K562 (cell line): Measurements from ENCODE around the gene GNG11. TPM values are rescaled to one million over a fixed set of nuclear protein-coding genes. Genes with fewer than 3 reads are reported as not detected.

Experiments used
- ATAC-seq: fragments of 200-7000 bp; cut with Tn5 transposase; 3 replicates; pipeline ENCODE4 v1.9.1; 2020; ENCODE audit warnings: moderate library complexity
- BruUV-seq: library from RNA; stranded (reverse); fragments of 400-500 nt; replicated peaks from 2 replicates; lab custom pipeline; 2021; lab: Mats Ljungman, UMichigan
- CTCF ChIA-PET: fragments of 300-600 bp; formaldehyde crosslinking; extraction: SDS; loops from one replicate; lab custom pipeline; 2021; ENCODE audit warnings: low intra/inter-chr PET ratio; lab: Yijun Ruan, JAX
- POLR2A ChIA-PET: fragments of 300-600, 350-650 bp; sonication (Branson Sonifier 250); formaldehyde crosslinking; extraction: SDS; loops from one replicate; lab custom pipeline; 2021; ENCODE audit warnings: antibody characterized with exemption, inconsistent platforms; lab: Yijun Ruan, JAX
- DNase-seq, 4 experiments: peaks; one replicate each; pipeline versions ENCODE4 v3.0.0 to v3.0.0-alpha.2; 2011 to 2018; ENCODE audit warnings: low spot score in 3 of 4, mixed read lengths in 3 of 4; ENCODE audit errors: extremely low read depth in 1 of 4
- FAIRE-seq: peaks from 2 replicates; lab custom pipeline; 2011; peaks lifted over from hg19 to GRCh38; lab: Jason Lieb, UNC
- H2AFZ ChIP-seq: 2 replicates; pipeline ENCODE4 v1.6.0; 2011; ENCODE audit warnings: low read depth, low read length, control low read depth, inconsistent platforms
- H3K27ac ChIP-seq: fragments of 200-600 bp; 3 replicates; pipeline ENCODE4 v1.8.0; 2011; ENCODE audit warnings: low read depth, mild to moderate bottlenecking, control low read depth, inconsistent platforms, low read length, moderate library complexity, mixed read lengths; ENCODE audit errors: extremely low read depth
- H3K27me3 ChIP-seq, 2 experiments: fragments of 300-600 bp in 1 of 2; 2 replicates in 1 of 2; 3 replicates in 1 of 2; pipeline versions ENCODE4 v1.6.0 to v1.8.0; 2011; ENCODE audit warnings: inconsistent platforms in 2 of 2, low read length in 2 of 2, mild to moderate bottlenecking in 1 of 2, mixed read lengths in 1 of 2, moderate library complexity in 1 of 2; ENCODE audit not compliant: control insufficient read depth in 2 of 2, insufficient read depth in 2 of 2
- H3K36me3 ChIP-seq: fragments of 300-600 bp; 3 replicates; pipeline ENCODE4 v1.8.0; 2011; ENCODE audit warnings: mild to moderate bottlenecking, low read length, inconsistent platforms; ENCODE audit not compliant: control insufficient read depth, insufficient read depth
- H3K4me1 ChIP-seq, 2 experiments: fragments of 200-600 bp in 1 of 2; replicated peaks in 1 of 2; 2 replicates in 1 of 2; 3 replicates in 1 of 2; pipeline versions ENCODE4 v1.5.1 to v1.8.0; 2011; ENCODE audit warnings: inconsistent platforms in 2 of 2, low read length in 2 of 2, mild to moderate bottlenecking in 1 of 2, mixed read lengths in 1 of 2, moderate library complexity in 1 of 2; ENCODE audit not compliant: control insufficient read depth in 2 of 2, insufficient read depth in 2 of 2
- H3K4me2 ChIP-seq: 2 replicates; pipeline ENCODE4 v1.6.1; 2011; ENCODE audit warnings: low read length, control low read depth, inconsistent platforms, mixed read lengths; ENCODE audit not compliant: insufficient read depth
- H3K4me3 ChIP-seq: fragments of 200-600 bp; sonication (generic), shearing (Covaris generic); 2 replicates; pipeline ENCODE4 v1.5.1; 2016; ENCODE audit warnings: control low read depth, inconsistent platforms
- H3K79me2 ChIP-seq: fragments of 200-600 bp; 3 replicates; pipeline ENCODE4 v1.8.0; 2011; ENCODE audit warnings: low read length, inconsistent platforms; ENCODE audit not compliant: control insufficient read depth, insufficient read depth
- H3K9ac ChIP-seq, 2 experiments: 2 replicates each; pipeline versions ENCODE4 v1.6.0 to v1.6.1; 2011; ENCODE audit warnings: low read depth in 2 of 2, low read length in 2 of 2, control low read depth in 1 of 2, inconsistent platforms in 1 of 2, mild to moderate bottlenecking in 1 of 2, mixed read lengths in 1 of 2; ENCODE audit not compliant: insufficient read depth in 1 of 2
- H3K9me1 ChIP-seq: one replicate; pipeline ENCODE4 v1.6.0; 2011; ENCODE audit warnings: inconsistent platforms, mild to moderate bottlenecking, low read length, moderate library complexity; ENCODE audit not compliant: control insufficient read depth, insufficient read depth
- H3K9me3 ChIP-seq: replicated peaks from 2 replicates; pipeline ENCODE4 v1.5.1; 2011; ENCODE audit warnings: low read depth, low read length, inconsistent platforms; ENCODE audit not compliant: control insufficient read depth, insufficient read depth
- H4K20me1 ChIP-seq: replicated peaks from 2 replicates; pipeline ENCODE4 v1.6.1; 2011; ENCODE audit warnings: low read length, inconsistent platforms, mixed read lengths; ENCODE audit not compliant: control insufficient read depth, insufficient read depth
- ARID3A ChIP-seq: IDR thresholded peaks from 2 replicates; pipeline ENCODE4 v1.6.1; 2012; ENCODE audit warnings: low read depth, low read length, improper control_type of control experiment, borderline replicate concordance
- ATF1 ChIP-seq, 2 experiments: fragments of 450-650 bp in 1 of 2; IDR thresholded peaks; 2 replicates each; pipeline ENCODE4 v1.6.1; 2016; ENCODE audit warnings: missing compliant biosample characterization in 1 of 2, missing genetic modification characterization in 1 of 2
- CBX1 ChIP-seq: sonication (generic); IDR thresholded peaks from 2 replicates; pipeline ENCODE4 v1.6.1; 2016; ENCODE audit warnings: antibody characterized with exemption, low read depth, mild to moderate bottlenecking
- ETV5 ChIP-seq: sonication (generic); formaldehyde crosslinking; IDR thresholded peaks from 2 replicates; pipeline ENCODE4 v1.4.0; 2020; ENCODE audit warnings: low read depth, mild to moderate bottlenecking, missing genetic modification reagents
- GTF3C2 ChIP-seq: IDR thresholded peaks from 3 replicates; pipeline ENCODE4 v1.6.1; 2011; ENCODE audit warnings: borderline replicate concordance, mild to moderate bottlenecking, moderate library complexity; ENCODE audit not compliant: insufficient read length; ENCODE audit errors: extremely low read depth
- HNRNPH1 ChIP-seq: fragments of 200-400 bp; formaldehyde crosslinking; optimal IDR thresholded peaks from 2 replicates; pipeline ENCODE3; 2017; ENCODE audit warnings: low read depth, mild to moderate bottlenecking, low read length, moderate library complexity
- KLF16 ChIP-seq: IDR thresholded peaks from 2 replicates; pipeline ENCODE4 v1.6.1; 2016; ENCODE audit warnings: antibody characterized with exemption
- MED1 ChIP-seq: sonication (generic); formaldehyde crosslinking; IDR thresholded peaks from 2 replicates; pipeline ENCODE4 v1.8.1; 2023; ENCODE audit warnings: missing genetic modification reagents, borderline replicate concordance
- RBM14 ChIP-seq: fragments of 200-400 bp; formaldehyde crosslinking; IDR thresholded peaks from 2 replicates; pipeline ENCODE4 v1.6.1; 2018; ENCODE audit warnings: low read depth, mild to moderate bottlenecking, low read length, moderate library complexity, borderline replicate concordance; ENCODE audit not compliant: insufficient read depth
- RBM17 ChIP-seq: fragments of 200-400 bp; formaldehyde crosslinking; IDR thresholded peaks from 2 replicates; pipeline ENCODE4 v1.6.1; 2017; ENCODE audit warnings: low read depth, mild to moderate bottlenecking, low read length, borderline replicate concordance
- RFX7 ChIP-seq: fragments of 250-450 bp; sonication (Bioruptor Pico); IDR thresholded peaks from 2 replicates; pipeline ENCODE4 v1.5.1; 2021; ENCODE audit warnings: mild to moderate bottlenecking
- SIN3B ChIP-seq: fragments of 450-650 bp; IDR thresholded peaks from 2 replicates; pipeline ENCODE4 v1.6.1; 2017; ENCODE audit warnings: low read depth, mild to moderate bottlenecking, moderate library complexity
- SRF ChIP-seq, 2 experiments: fragments of 250-450, 450-650 bp in 1 of 2; sonication (Bioruptor Pico) in 1 of 2; sonication (generic) in 1 of 2; formaldehyde crosslinking; IDR thresholded peaks; 2 replicates each; pipeline versions ENCODE4 v1.5.0 to v1.5.1; 2020 to 2022; ENCODE audit warnings: mild to moderate bottlenecking in 1 of 2, missing genetic modification reagents in 1 of 2
- STAG1 ChIP-seq: sonication (generic); formaldehyde crosslinking; IDR thresholded peaks from 2 replicates; pipeline ENCODE4 v1.5.0; 2020; ENCODE audit warnings: missing genetic modification reagents, borderline replicate concordance
- ZBED1 ChIP-seq: IDR thresholded peaks from 2 replicates; pipeline ENCODE4 v1.6.1; 2014
- ZKSCAN3 ChIP-seq: fragments of 250-450 bp; sonication (Bioruptor Pico); IDR thresholded peaks from 2 replicates; pipeline ENCODE4 v1.4.0; 2020
- ZNF764 ChIP-seq: fragments of 250-450 bp; sonication (Bioruptor Pico); IDR thresholded peaks from 2 replicates; pipeline ENCODE4 v1.4.0; 2020; ENCODE audit warnings: low read depth, mild to moderate bottlenecking, moderate library complexity
- WGBS: fragments of 100-300 bp; shearing (Covaris generic); methylation state at CpG from one replicate; pipeline ENCODE4 v1.1.6; 2016; ENCODE audit warnings: low coverage, mixed read lengths; ENCODE audit not compliant: insufficient coverage; ENCODE audit errors: missing lambda C conversion rate; 5-methylcytosine and 5-hydroxymethylcytosine counted together
- in situ Hi-C: fragments of 300-500 bp; cut with MboI; formaldehyde crosslinking; loops from 4 replicates; pipeline ENCODE4 v1.15.0; 2018; ENCODE audit warnings: inconsistent platforms, mixed read lengths
- intact Hi-C: fragments of 100-400 bp; cut with micrococcal nuclease; formaldehyde crosslinking; loops from 2 replicates; pipeline ENCODE4 v1.14.2; 2022
- polyA plus RNA-seq, 8 experiments: library from polyadenylated mRNA; depleted of rRNA in 4 of 8; stranded (reverse) in 5 of 8; unstranded in 3 of 8; fragments of >200 nt; fragmentation: Nextera tagmentation in 2 of 8; fragmentation: Illumina TruSeq in 1 of 8; extraction: Ambion mirVana in 2 of 8; extraction: Trizol in 1 of 8; gene quantifications; 2 replicates each; pipeline versions ENCODE4 v1.2.1 to v1.2.3, GENCODE V29; 2011 to 2014; ENCODE audit warnings: inconsistent platforms in 1 of 8, missing spikeins in 1 of 8
- total RNA-seq, 7 experiments: library from RNA; depleted of rRNA in 6 of 7; stranded (reverse); fragments of >200 nt in 6 of 7; fragmentation: Illumina TruSeq in 2 of 7; extraction: Trizol in 2 of 7; gene quantifications; 2 replicates each; pipeline versions ENCODE4 v1.2.1 to v1.2.3, GENCODE V29; 2011 to 2021; ENCODE audit warnings: low replicate concordance in 1 of 7

GNG11 gene
- total and polyA plus RNA-seq, 9 of the 15 experiments (the other 6 are each of a cell fraction or from before 2014, with no cell fraction given), result 0.06 TPM; not detected in 8

GRCh38 chr7:93883078-93883916 is 38.2 kb upstream of the GNG11 start:
- H3K27ac ChIP-seq, result no peak overlapping the region
- H3K4me1 ChIP-seq, result no peaks in the 10 kb centered on the region
- WGBS, result 2% methylated on average over 3 of the region's 3 CpGs
- ATAC-seq, result no peak
- ChIA-PET POLR2A (interaction anchor here (0.6 kb wide), 1 partner anchor 9 kb away, joined by 3 read pairs; no protein-coding TSS in a partner anchor), CTCF (no interaction called here)
- in situ Hi-C loops (no loop called here), intact Hi-C loops (no loop called here)
- FAIRE-seq, result no peak
- no peaks in the 10 kb centered on the region for H3K79me2 ChIP-seq
- H3K9ac ChIP-seq, result no peak overlapping the region
- no peaks in the 10 kb centered on the region for H3K36me3 ChIP-seq
- no peaks in the 10 kb centered on the region for H3K9me1 ChIP-seq
- no peak overlapping the region for H2AFZ ChIP-seq
- TF ChIP-seq MED1 (no peak), KLF16 (no peak), SIN3B (no peak), SRF (CRISPR knock-in tag; IDR thresholded peaks at IDR 0.05) (no peak), HNRNPH1 (no peak), STAG1 (no peak), ETV5 (no peak), RBM17 (no peak), ZKSCAN3 (CRISPR knock-in tag) (no peak), ARID3A (no peak), ZNF764 (CRISPR knock-in tag) (no peak), GTF3C2 (no peak), CBX1 (no peak), ZBED1 (no peak), RBM14 (no peak), RFX7 (CRISPR knock-in tag) (no peak), ATF1 (CRISPR knock-in tag; IDR thresholded peaks at IDR 0.05) (no peak), ATF1 (tag; IDR thresholded peaks at IDR 0.05) (no peak)
- DNase-seq, result no peak
- BruUV-seq, result no TSS peak
- H4K20me1 ChIP-seq, result no peaks in the 10 kb centered on the region
- H3K9me3 ChIP-seq, result no peaks in the 10 kb centered on the region
- H3K4me2 ChIP-seq, result no peak overlapping the region
- H3K4me3 ChIP-seq, result no peak overlapping the region
- no peaks in the 10 kb centered on the region; a peak in 1 of 5 replicates for H3K27me3 ChIP-seq
